Measurements from ENCODE around the gene STAG1.

- TF ChIP-seq CTCF (IDR thresholded peaks at IDR 0.05; ENCODE audit: low read depth, low read length) (no peak), EZH2phosphoT487 (IDR thresholded peaks at IDR 0.05; ENCODE audit: low read depth) (no peak)
Observed at GRCh38 chr3:136291302-136291701, 460.9 kb downstream of the STAG1 start.

Data from OCI-LY3 (cell line).